A673 (cell line): ENCODE measurements around the gene OSBPL1A.

ENCODE experiments used
- CTCF ChIP-seq: fragments of 300-800, 200-600 bp; sonication (generic); conservative IDR thresholded peaks from 2 replicates; pipeline ENCODE4 v1.5.1; 2017; ENCODE audit warnings: low read depth, mild to moderate bottlenecking, antibody characterized with exemption, low read length, moderate library complexity, mixed read lengths
- EZH2 ChIP-seq: fragments of 200-600 bp; sonication (generic); IDR thresholded peaks from 2 replicates; pipeline ENCODE4 v1.6.1; 2017; ENCODE audit warnings: borderline replicate concordance, low read depth, mild to moderate bottlenecking, mixed read lengths, antibody characterized with exemption, low read length; ENCODE audit not compliant: poor library complexity, severe bottlenecking

- TF ChIP-seq CTCF (no peak), EZH2 (no peak)
Measured at GRCh38 chr18:24372279-24372872, 25.2 kb downstream of the OSBPL1A start.
